H54 (cell line): Measurements from ENCODE around the gene TYMS.
A peak's percentile ranks its signal among the peaks of the same experiment; 100 is the strongest.

Source experiments
- DNase-seq: peaks from one replicate; pipeline ENCODE4 v3.0.0; 2011; ENCODE audit warnings: low spot score, mixed read lengths; ENCODE audit not compliant: insufficient read length
- FAIRE-seq: peaks from 3 replicates; lab custom pipeline; 2011; peaks lifted over from hg19 to GRCh38; lab: Jason Lieb, UNC
- POLR2A ChIP-seq: IDR thresholded peaks from 2 replicates; pipeline ENCODE4 v1.6.1; 2011; ENCODE audit warnings: low read depth, mild to moderate bottlenecking, low read length

TYMS gene

GRCh38 chr18:627231-627630 lies 30.2 kb upstream of the TYMS start:
- TF ChIP-seq POLR2A, result no peak
- FAIRE-seq (no peak), DNase-seq (no peak)

- no peak for DNase-seq
- TF ChIP-seq POLR2A, result no peak
- no peak for FAIRE-seq
Measured at GRCh38 chr18:629269-630150, 27.9 kb upstream of the TYMS start.

- DNase-seq (no peak), FAIRE-seq (no peak)
- TF ChIP-seq POLR2A, result no peak
Measured at GRCh38 chr18:631560-631959, 25.9 kb upstream of the TYMS start.

- no peak for FAIRE-seq
- DNase-seq, result no peak
- TF ChIP-seq POLR2A, result no peak
Measured at GRCh38 chr18:634551-635045, 22.9 kb upstream of the TYMS start.

GRCh38 chr18:635171-635570 lies 22.3 kb upstream of the TYMS start:
- no peak for TF ChIP-seq POLR2A

GRCh38 chr18:641224-641623 lies 16.2 kb upstream of the TYMS start:
- DNase-seq (no peak), FAIRE-seq (no peak)
- no peak for TF ChIP-seq POLR2A

More at GRCh38 chr18:635171-635570, 22.3 kb upstream of the TYMS start:
- DNase-seq (no peak), FAIRE-seq (no peak)

GRCh38 chr18:644395-645004 lies 13.0 kb upstream of the TYMS start:
- TF ChIP-seq POLR2A, result no peak
- DNase-seq, result no peak
- FAIRE-seq, result no peak

GRCh38 chr18:647304-647703 lies 10.1 kb upstream of the TYMS start:
- no peak for FAIRE-seq
- DNase-seq, result no peak
- no peak for TF ChIP-seq POLR2A

GRCh38 chr18:649341-649740 lies 8.1 kb upstream of the TYMS start:
- peak; percentile 38 for FAIRE-seq

GRCh38 chr18:650428-650858 lies 7.0 kb upstream of the TYMS start:
- no peak for DNase-seq
- TF ChIP-seq POLR2A, result no peak
- FAIRE-seq, result no peak

More at GRCh38 chr18:649341-649740, 8.1 kb upstream of the TYMS start:
- no peak for TF ChIP-seq POLR2A
- no peak for DNase-seq

- TF ChIP-seq POLR2A, result no peak
- FAIRE-seq (no peak), DNase-seq (no peak)
Measured at GRCh38 chr18:652131-652530, 5.3 kb upstream of the TYMS start.

GRCh38 chr18:653512-653911 lies 3.9 kb upstream of the TYMS start:
- no peak for TF ChIP-seq POLR2A
- no peak for DNase-seq
- no peak for FAIRE-seq

- no peak for TF ChIP-seq POLR2A
- DNase-seq (no peak), FAIRE-seq (no peak)
Measured at GRCh38 chr18:654601-655000, 2.9 kb upstream of the TYMS start.

GRCh38 chr18:655445-655844 lies 2.0 kb upstream of the TYMS start:
- no peak for TF ChIP-seq POLR2A
- DNase-seq (no peak), FAIRE-seq (no peak)
